ENCODE data around the gene OR5H14. TPM values are rescaled to one million over a fixed set of nuclear protein-coding genes. Genes with fewer than 3 reads are reported as not detected.

Gene OR5H14
- total and polyA plus RNA-seq, 2 of the 8 experiments (the other 6 are each of a cell fraction or from before 2014, with no cell fraction given): not detected

- no peak overlapping the region for H3K14ac ChIP-seq (ENCODE audit: insufficient read length)
- ChIA-PET POLR2A (ENCODE audit: partially characterized antibody) (no interaction called here), CTCF (ENCODE audit: partially characterized antibody) (interaction anchor here (2.7 kb wide), 1 partner anchor 45 kb away, joined by 10 read pairs; no protein-coding TSS in a partner anchor)
- DNase-seq (ENCODE audit: low read depth in 1 of 2, low spot score in 2 of 2): no peak
- FAIRE-seq: no peak
- no peak overlapping the region for H3K56ac ChIP-seq (replicated peaks; ENCODE audit: insufficient read length, low read depth, low read length)
- no peak for TF ChIP-seq SP2 (IDR thresholded peaks at IDR 0.05; ENCODE audit: low read length)
- no peak for TF ChIP-seq NRF1 (IDR thresholded peaks at IDR 0.05; ENCODE audit: low read depth, low read length)
- TF ChIP-seq CBX5 (IDR thresholded peaks at IDR 0.05; ENCODE audit: low read depth, low read length): no peak
- TF ChIP-seq SIRT6 (IDR thresholded peaks at IDR 0.05; ENCODE audit: low read length): no peak
- no peak for TF ChIP-seq SP1 (IDR thresholded peaks at IDR 0.05; ENCODE audit: low read depth, low read length)
- no peak for TF ChIP-seq HDAC6 (IDR thresholded peaks at IDR 0.05; ENCODE audit: low read depth, low read length)
- no peaks in the 10 kb centered on the region for H3K27me3 ChIP-seq (replicated peaks in 1 of 4; ENCODE audit: control insufficient read depth in 3 of 4, extremely low read depth in 1 of 4, insufficient read depth in 3 of 4, low read length in 3 of 4)
- no peak overlapping the region for H3K9ac ChIP-seq (replicated peaks in 1 of 4; ENCODE audit: extremely low read depth in 1 of 4, low read depth in 3 of 4, low read length in 3 of 4)
- no peaks in the 10 kb centered on the region for H3K79me2 ChIP-seq (ENCODE audit: control insufficient read depth in 1 of 2, insufficient read depth in 2 of 2, low read length in 2 of 2)
- H3K4me1 ChIP-seq (replicated peaks in 1 of 4; ENCODE audit: control insufficient read depth in 3 of 4, insufficient read depth in 4 of 4, low read length in 3 of 4): peaks cover 0 to 5% (median 0%) of the 10 kb centered on the region in 4 experiments; a peak in 1 of 7 replicates
- no peak overlapping the region for H3K27ac ChIP-seq (ENCODE audit: low read depth, low read length)
- H2BK120ac ChIP-seq (replicated peaks; ENCODE audit: low read depth, low read length): no peak overlapping the region
- no peak overlapping the region for H3K23ac ChIP-seq (ENCODE audit: insufficient read length)
- no peak overlapping the region for H4K91ac ChIP-seq (replicated peaks; ENCODE audit: insufficient read length, low read length)
- H2AFZ ChIP-seq (ENCODE audit: low read length): no peak overlapping the region
- H3K23me2 ChIP-seq (ENCODE audit: low read depth, low read length): no peaks in the 10 kb centered on the region; the same call in 1 of the 2 replicates
- no peak overlapping the region for H2BK12ac ChIP-seq (ENCODE audit: low read depth, low read length)
- no peak overlapping the region for H3K18ac ChIP-seq (ENCODE audit: extremely low read depth, low read length)
- H2BK20ac ChIP-seq (ENCODE audit: low read length): no peak overlapping the region
- no peak overlapping the region for H3K4me3 ChIP-seq (ENCODE audit: extremely low read depth in 1 of 4, insufficient read depth in 2 of 4, low read depth in 3 of 4, low read length in 4 of 4)
- no peaks in the 10 kb centered on the region for H4K20me1 ChIP-seq (replicated peaks in 1 of 2; ENCODE audit: control insufficient read depth in 1 of 2, insufficient read depth in 2 of 2, low read length in 2 of 2)
- no peaks in the 10 kb centered on the region for H3K9me3 ChIP-seq (ENCODE audit: insufficient read depth in 2 of 2, low read depth in 1 of 2, low read length in 1 of 2)
- H3K4me2 ChIP-seq (ENCODE audit: insufficient read depth in 1 of 2, low read depth in 2 of 2, low read length in 2 of 2): no peak overlapping the region
- H3K79me1 ChIP-seq (ENCODE audit: low read depth, low read length): no peaks in the 10 kb centered on the region
- H4K5ac ChIP-seq (ENCODE audit: insufficient read length, low read depth, low read length): no peak overlapping the region
- no peaks in the 10 kb centered on the region for H3K36me3 ChIP-seq (ENCODE audit: control insufficient read depth in 2 of 4, insufficient read depth in 4 of 4, low read length in 3 of 4)
- H2AK5ac ChIP-seq (ENCODE audit: low read depth, low read length): no peak overlapping the region
- no peak overlapping the region for H3K4ac ChIP-seq (replicated peaks; ENCODE audit: insufficient read length, low read depth, low read length)
- H2BK5ac ChIP-seq (ENCODE audit: low read depth, low read length): no peak overlapping the region
- H2BK15ac ChIP-seq (ENCODE audit: low read length): no peak overlapping the region
- no peak overlapping the region for H4K8ac ChIP-seq (ENCODE audit: extremely low read depth, insufficient read depth, low read length)
These were observed 6.7 kb upstream of the OR5H14 start for GRCh38 chr3:98140531-98140930.
